Endothelial cell of umbilical vein (primary cell): Measurements from ENCODE around the gene DDR2.

ENCODE experiments used
- CTCF ChIP-seq, 2 donors: IDR thresholded peaks; 1 replicate in 1 of 2; 2 replicates in 1 of 2; pipeline ENCODE4 v1.5.1; 2011; ENCODE audit warnings: low read length in 2 of 2, mild to moderate bottlenecking in 2 of 2, moderate library complexity in 2 of 2, control low read depth in 1 of 2, inconsistent platforms in 1 of 2, low read depth in 1 of 2; ENCODE audit not compliant: insufficient read depth in 1 of 2; ENCODE audit errors: extremely low read depth in 1 of 2
- EZH2 ChIP-seq: IDR thresholded peaks from 2 replicates; pipeline ENCODE4 v1.6.1; 2012; ENCODE audit warnings: borderline replicate concordance, low read depth, mild to moderate bottlenecking, moderate library complexity, low read length, inconsistent platforms; ENCODE audit not compliant: severe bottlenecking
- POLR2A ChIP-seq: IDR thresholded peaks from 2 replicates; pipeline ENCODE4 v1.6.1; 2012; ENCODE audit warnings: low read depth, mild to moderate bottlenecking, control low read depth, low read length

- TF ChIP-seq EZH2 (no peak), CTCF (IDR thresholded peaks at IDR 0.05; ENCODE audit: extremely low read depth in 1 of 2, insufficient read depth in 1 of 2, low read depth in 1 of 2, low read length in 2 of 2) (no peak), POLR2A (no peak)
These were observed 44.9 kb upstream of the DDR2 start for GRCh38 chr1:162587347-162587746.
